ENCODE data around the gene ABRACL.

- TF ChIP-seq CTCF (conservative IDR thresholded peaks at IDR 0.05 in 1 of 2, IDR thresholded peaks at IDR 0.05 in 1 of 2; ENCODE audit: low read depth in 1 of 2, low read length in 2 of 2) = no peak
- no peak for TF ChIP-seq EZH2 (IDR thresholded peaks at IDR 0.05; ENCODE audit: low read length, missing control alignments)
Measured at GRCh38 chr6:138981416-138981815, 47.1 kb upstream of the ABRACL start.
